GM18951 (cell line): ENCODE data around the gene CIZ1.
"Not testable (repeated sequence)": the region's sequence is repeated elsewhere in the genome, so short reads cannot be mapped to it uniquely, and the experiment has no call there.

ENCODE experiments used
- POLR2A ChIP-seq: IDR thresholded peaks from 4 replicates; pipeline ENCODE4 v1.6.1; 2011; ENCODE audit warnings: mild to moderate bottlenecking; ENCODE audit not compliant: insufficient read length, insufficient read depth; ENCODE audit errors: extremely low read depth
- in situ Hi-C: fragments of 300-500 bp; cut with MboI; formaldehyde crosslinking; loops from one replicate; pipeline ENCODE4 v1.12.0; 2022; ENCODE audit warnings: low sequenced_read_pairs, mixed read lengths, inconsistent platforms; ENCODE audit not compliant: unreplicated experiment

Gene CIZ1

DNA sequence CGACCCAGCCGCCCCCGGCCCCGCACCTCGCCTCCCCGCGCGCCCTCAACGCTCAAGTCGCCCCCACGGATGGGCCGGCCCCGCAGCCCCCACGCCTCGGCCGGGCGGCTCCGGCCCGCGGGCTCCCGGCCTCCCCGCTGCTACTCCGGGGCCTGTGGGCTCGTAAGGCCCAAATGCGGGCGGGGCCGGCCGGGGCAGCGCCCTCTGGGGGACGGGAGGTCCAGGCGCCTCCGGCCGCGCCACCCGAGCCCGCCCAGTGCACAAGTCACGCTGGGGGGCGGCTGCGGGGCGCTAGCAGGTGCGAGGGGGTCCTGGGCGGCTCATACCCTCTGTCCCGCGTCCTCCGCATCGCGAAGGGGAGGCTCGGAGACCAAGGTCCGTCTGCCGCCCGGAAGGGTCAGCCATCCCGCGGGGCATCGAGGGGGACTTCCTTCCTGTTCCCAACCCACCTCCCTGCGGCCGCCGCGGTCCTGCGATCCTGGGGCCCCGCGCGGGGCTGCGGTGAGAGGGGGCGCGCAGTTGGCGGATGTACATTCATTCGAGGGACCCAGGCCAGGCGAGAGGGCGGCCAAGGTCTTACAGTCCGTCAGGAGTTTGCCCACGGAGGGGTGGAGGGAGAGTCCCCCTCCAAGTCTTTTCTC is at the start of gene CIZ1:
CIZ1 (minus strand) TSS at position 167 of the 641 bp plus-strand sequence. CDS start 715 bp downstream, outside the sequence.
- TF ChIP-seq POLR2A = peak; percentile 89
- in situ Hi-C loops = no loop called here

- in situ Hi-C loops = no loop called here
- TF ChIP-seq POLR2A = no peak
Measured at GRCh38 chr9:128233817-128234406, 42.5 kb upstream of the CIZ1 start.

DNA sequence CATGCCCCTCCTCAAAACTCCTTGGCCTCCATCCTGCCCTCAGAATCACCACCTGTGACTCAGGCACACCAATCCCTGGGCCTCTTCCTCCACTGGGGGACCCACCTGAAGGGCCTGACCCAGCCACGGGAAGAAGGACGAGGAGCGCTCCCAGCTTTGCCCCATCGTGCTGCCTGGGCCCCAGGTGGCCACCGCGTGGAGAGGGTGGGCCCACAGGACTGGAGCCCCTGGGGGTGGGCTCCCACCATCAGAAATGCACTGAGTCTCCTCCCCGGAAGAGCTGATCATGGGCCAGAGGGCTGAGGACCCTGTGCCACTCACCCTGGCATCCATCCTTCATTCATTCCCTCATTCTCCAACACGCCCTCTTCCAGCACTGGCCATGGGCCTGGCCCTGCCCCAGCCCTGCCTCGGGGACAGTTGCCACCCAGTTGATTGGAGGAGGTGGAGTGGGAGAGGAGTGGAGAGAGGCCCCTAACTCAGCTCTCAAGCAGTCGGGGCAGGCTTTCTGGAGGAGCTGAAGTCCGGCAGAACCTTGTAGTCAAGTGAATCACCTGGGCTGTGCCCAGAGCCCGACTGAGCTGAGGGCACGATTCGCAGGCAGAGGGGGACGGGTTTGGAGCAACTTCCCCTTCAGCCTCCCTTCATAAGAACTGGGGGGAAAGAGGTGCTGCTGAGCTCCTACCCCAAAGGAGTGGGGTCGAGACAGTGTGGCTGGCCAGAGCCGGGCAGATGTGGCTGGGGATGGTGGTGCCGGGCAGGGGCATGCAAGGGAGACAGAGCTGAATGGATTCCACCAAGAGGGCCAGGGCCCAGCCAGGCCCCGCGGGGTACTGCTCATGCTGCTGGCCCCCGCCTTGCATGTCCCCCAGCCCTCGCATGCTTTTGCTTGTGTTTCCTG is 41.4 kb upstream of the CIZ1 start:
- no peak for TF ChIP-seq POLR2A
- in situ Hi-C loops = no loop called here

- no peak for TF ChIP-seq POLR2A
- in situ Hi-C loops = no loop called here
Measured at GRCh38 chr9:128231638-128232527, 40.5 kb upstream of the CIZ1 start.

- in situ Hi-C loops = not testable (repeated sequence)
Measured at GRCh38 chr9:128230897-128231296, 39.5 kb upstream of the CIZ1 start.

- in situ Hi-C loops = no loop called here
- no peak for TF ChIP-seq POLR2A
Measured at GRCh38 chr9:128226412-128226801, 35.0 kb upstream of the CIZ1 start.

DNA sequence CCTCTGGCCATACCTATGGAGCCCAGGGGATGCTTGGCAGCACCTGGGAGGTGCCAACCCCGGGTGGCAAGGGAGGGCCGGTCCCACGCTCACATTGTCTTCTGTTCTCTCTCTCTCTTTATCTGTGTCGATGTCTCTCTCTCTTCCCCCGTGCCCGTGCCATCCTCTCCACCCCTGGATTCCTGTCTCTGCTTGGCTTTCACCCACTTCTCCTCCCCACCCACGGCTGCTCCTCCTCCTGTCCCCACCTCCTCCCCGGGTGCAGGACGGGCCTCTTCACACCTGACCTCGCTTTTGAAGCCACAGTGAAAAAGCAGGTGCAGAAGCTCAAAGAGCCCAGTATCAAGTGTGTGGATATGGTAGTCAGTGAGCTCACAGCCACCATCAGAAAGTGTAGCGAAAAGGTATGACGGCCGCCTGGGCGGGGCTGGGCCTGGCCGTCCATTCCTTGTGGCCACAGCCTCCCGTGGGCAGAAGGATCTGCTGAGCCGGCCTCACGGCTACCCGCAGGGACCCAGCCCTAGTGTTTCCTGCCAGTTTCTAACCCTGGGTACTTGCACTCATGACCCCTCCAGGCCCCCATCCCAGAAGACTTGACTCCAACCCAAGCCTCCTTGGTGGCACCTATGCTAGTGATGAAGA is 34.5 kb upstream of the CIZ1 start:
- in situ Hi-C loops = no loop called here

DNA sequence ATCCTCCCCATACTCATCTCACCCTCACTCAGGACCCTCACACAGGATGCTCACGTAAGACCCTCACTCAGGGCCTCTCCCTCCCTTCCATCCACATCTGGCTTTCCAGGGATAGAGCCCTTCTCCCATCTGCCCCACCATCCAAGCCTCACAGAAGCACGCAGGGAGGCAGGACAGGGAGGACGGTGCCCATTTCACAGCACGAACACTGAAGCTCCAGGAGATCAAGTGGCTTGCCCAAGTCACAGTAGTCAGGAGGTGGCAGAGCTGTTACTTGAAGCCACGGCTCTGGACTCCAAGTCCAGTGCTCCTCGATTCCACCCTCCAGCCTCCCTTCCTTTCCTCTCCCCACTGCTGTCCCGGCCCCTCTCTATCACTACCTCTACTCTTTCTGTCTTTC is 33.5 kb upstream of the CIZ1 start:
- in situ Hi-C loops = no loop called here
- no peak for TF ChIP-seq POLR2A

More for the DNA sequence above, 34.5 kb upstream of the CIZ1 start:
- no peak for TF ChIP-seq POLR2A

GRCh38 chr9:128222880-128223670 is 31.7 kb upstream of the CIZ1 start:
- in situ Hi-C loops = no loop called here
- TF ChIP-seq POLR2A = no peak

DNA sequence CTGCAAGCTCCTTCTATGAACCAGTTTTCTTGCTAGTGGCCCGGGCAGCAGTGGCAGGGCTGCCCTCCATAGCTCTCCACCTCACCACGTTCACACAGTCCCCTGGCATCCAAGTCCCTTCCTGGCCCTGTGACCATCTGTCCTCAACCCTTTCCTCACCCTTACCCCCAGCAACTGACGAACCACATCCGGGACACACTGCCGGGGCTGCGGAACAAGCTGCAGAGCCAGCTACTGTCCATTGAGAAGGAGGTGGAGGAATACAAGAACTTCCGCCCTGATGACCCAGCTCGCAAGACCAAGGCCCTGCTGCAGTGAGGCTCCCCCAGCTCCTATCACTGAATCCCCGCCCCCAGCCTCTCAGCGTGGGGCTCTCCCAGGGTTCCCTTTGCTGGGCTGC is 30.7 kb upstream of the CIZ1 start:
- in situ Hi-C loops = no loop called here
- TF ChIP-seq POLR2A = no peak

DNA sequence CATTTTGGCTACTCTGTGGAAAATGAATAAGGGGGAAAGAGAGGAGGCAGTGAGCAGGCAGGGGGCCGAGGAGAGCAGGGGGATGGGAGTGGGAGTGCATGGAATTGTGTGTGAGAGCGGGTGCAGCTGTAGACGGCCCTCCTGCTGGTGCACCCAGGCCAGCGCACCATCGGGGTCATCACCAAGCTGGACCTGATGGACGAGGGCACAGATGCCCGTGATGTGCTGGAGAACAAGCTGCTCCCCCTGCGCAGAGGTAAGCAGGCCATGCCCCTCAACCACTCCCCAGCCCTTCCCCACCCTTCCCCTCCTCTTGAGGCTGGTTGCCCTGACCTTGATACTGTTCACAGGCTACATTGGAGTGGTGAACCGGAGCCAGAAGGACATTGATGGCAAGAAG is 28.5 kb upstream of the CIZ1 start:
- TF ChIP-seq POLR2A = no peak
- in situ Hi-C loops = no loop called here

- in situ Hi-C loops = no loop called here
Measured at GRCh38 chr9:128218518-128219389, 27.4 kb upstream of the CIZ1 start.

More at GRCh38 chr9:128218518-128219389, 27.4 kb upstream of the CIZ1 start:
- peak; percentile 30 for TF ChIP-seq POLR2A
